Measurements from ENCODE around the gene ABHD2.
A peak's percentile ranks its signal among the peaks of the same experiment; 100 is the strongest.

The ABHD2 gene

DNA sequence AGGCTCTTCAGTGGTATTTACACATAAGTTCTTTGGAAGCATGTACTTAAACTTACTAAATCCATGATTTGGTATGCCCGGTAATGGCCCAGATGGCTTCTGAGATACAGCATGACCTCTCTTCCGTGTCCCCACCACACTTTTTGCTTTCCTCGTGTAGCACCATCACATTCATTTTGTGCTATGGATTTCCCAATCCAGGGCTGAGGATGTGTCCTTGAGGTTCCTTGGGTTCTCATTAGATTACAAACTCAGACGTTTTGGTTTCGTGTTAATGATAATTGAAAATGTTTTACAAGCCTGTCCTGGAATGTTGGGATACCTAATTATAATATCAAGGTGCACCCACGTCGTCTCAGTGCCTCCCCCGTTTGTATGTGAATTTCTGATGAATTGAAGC lies 7.3 kb downstream of the ABHD2 start:
- no peak for DNase-seq (ENCODE audit: low read depth)
- H3K4me3 ChIP-seq (ENCODE audit: low read depth, low read length): no peak overlapping the region

DNA sequence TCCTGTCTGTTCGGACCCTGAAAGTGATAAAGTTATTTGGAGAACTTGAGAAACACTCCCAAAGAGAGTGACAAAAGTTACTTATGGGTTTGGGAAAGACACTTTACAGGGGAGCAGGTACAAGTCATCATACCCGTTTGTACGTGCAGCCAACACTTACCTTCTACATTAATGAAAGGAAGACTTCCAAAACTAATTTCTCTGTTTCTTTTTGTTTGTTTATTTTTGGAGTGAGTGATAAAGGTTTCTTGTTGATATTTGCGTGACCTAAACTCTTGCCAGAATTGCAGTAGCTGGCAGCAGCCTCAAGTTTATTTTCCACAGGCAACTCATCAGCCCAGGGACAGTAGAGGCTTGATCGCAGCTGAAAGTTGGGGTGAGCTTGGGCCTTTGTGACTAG lies 8.4 kb downstream of the ABHD2 start:
- H3K4me3 ChIP-seq (ENCODE audit: low read depth, low read length): no peak overlapping the region
- DNase-seq (ENCODE audit: low read depth): no peak

DNA sequence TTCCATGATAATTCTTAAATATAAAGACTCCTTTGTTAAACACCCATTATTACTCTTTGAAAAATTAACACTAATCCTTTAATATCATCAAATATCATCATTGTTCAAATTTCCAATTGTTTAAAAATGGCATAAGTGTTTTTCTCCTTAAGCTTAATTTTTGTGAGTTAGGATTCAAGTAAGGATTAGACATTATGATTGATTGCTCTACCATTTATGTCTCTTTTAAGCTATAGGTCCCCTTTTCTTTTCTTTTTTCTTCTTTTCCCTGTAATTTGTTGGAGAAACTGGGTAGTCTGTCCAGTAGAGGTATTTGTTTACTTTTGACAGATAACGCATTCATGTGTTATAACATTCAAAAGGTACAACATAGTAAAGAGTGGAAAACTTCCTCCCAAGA lies 9.1 kb downstream of the ABHD2 start:
- H3K4me3 ChIP-seq (ENCODE audit: low read depth, low read length): no peak overlapping the region
- no peak for DNase-seq (ENCODE audit: low read depth)

DNA sequence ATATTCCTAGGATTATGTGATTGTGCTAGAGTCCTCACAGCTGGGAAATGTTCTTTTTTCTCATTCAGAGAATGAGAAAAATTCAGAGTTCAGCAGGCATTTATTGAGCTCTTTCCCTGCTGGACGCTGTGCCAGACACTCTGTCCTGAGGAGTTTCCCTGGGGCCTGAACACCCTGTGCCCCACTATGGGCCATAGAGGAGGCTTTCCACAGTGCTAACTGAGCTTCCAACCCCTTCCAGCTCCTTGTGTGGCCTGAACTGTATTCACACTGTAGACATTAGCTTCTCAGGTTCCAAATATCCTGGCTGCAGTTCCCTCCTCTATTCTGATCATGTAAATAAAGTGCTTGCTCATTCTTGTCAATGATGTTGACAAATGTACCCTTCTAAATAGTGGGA lies 10.0 kb downstream of the ABHD2 start:
- no peak overlapping the region for H3K4me3 ChIP-seq (ENCODE audit: low read depth, low read length)
- no peak for DNase-seq (ENCODE audit: low read depth)

DNA sequence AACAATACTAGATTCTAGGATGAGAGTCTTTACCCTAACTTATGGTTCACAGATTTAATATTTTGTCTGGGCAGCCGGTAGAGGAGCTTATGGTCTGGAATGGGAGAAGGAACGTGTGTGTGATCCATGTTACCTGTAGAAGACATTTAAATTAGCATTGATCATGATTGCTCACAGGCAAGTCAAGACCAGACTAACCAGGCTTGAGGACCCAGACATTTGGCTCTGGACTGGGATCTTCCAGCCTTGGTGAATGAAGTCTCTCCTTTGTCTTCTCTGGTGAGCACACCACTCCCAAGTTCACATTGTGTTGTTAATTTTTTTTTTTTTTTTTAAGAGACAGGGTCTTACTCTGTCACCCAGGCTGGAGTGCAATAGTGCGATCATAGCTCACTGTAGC lies 11.7 kb downstream of the ABHD2 start:
- no peak for DNase-seq (ENCODE audit: low read depth)
- H3K4me3 ChIP-seq (ENCODE audit: low read depth, low read length): no peak overlapping the region

DNA sequence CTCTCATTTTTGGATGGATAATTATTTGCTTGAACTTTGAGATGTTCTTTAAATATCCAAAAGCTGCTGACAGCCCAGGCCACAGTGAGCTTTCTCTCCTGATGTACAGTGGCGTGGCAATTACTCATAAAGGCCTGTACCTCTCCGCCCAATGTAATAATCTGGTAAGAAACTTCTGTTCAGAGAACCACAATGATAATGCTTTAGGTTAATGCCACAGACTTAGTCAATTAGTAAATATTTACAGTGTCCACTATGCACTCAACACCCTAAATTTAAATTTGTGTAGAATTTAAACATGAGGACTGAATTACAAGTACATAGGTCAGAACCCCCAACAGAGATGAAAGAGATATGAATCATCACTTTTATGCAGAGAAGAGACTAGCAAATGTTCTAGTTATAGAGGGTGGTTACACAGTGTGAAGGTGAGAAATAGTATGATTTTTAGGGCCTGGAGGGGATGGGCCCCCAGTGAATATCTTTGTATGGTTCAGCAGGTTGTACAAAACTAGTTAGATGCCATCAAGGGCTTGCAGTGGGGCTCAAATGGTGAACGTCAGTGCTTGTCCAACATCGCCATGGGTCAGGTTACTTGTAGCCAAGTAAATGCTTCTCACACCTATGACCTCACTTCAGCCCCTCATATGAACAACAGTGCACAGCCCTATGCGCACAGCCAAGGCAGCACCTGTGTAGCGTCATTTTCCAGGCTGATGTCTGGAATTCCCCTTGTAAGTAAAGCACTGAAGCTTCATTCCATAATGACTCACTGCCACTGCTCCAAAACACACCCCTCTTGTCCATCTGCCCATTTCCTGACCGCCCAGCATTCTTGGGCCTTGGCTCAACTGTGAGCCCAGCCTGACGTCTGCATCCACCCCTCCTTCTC lies 13.3 kb downstream of the ABHD2 start:
- no peak overlapping the region for H3K4me3 ChIP-seq (ENCODE audit: low read depth, low read length)
- peak; percentile 88 for DNase-seq (ENCODE audit: low read depth)

DNA sequence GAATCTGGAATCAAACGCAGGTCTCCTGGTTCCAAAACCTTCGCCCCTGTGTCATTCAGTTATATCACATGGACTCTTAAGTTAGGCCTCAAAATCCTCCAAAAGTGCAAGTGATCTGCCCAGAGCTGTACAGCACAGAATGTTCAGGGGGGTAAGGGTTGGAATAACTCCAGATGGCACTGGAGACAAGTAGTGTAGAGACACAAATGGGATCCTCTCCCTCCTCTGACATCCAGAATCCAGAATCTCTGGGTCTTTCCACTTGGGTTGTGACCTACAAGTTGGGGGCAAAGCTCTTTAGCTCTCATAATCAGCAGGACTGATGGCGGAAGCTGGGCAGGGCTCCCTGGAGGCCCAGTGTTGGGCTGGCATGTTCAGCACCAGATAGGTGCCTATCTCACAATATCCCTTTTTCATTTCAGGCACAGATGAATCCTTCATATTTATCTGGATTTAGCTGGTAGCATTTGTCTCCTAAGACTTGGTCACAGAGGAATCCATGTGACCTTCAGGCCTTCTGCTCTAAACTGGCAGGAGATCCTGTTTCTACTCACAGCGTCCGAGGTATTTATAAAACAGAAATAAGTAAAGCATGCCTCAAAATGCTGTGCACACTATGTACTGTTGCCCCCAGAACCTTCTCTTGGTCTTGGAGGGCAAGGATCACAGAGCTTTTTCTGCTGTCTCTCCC lies 15.4 kb downstream of the ABHD2 start:
- no peak overlapping the region for H3K4me3 ChIP-seq (ENCODE audit: low read depth, low read length)
- no peak for DNase-seq (ENCODE audit: low read depth)

DNA sequence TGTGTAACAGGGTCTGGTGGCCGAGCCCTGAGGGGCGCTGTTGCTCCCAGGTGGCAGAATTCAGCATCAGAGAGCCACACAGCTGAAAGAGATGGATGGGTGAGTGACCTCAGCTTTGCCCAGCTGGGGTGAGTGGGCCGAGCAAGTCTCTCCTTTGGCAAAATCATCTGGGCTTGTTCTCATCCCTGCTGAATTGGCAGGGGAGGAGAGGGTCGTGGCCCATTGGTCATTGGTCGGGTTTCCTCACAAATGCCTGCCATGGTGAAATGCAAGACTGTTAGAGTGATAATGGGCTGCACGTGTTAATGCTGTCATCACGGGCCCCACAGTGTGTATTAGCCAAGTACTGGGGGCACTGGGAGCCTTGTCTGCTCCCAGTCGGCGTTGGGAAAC lies 15.9 kb downstream of the ABHD2 start:
- DNase-seq (ENCODE audit: low read depth): peak; percentile 62
- H3K4me3 ChIP-seq (ENCODE audit: low read depth, low read length): no peak overlapping the region

DNA sequence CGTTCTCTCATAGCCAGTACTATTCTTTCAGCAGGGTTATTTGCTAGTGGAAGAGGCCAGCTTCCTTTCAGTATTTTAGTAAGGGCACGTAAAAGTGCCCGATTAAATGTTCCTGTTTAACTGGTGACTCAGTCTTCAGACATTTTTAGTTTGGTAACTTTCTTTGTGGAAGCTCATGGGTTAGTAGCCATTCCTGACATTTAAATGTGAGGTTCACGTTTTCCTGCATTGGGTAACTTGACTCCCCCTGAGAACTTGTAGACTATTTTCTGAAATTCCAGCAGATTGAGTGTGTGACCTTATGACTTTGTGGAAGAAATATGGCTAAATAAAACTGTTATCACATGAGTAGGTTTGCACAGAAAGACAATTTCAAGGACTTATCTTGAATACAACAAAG lies 16.9 kb downstream of the ABHD2 start:
- DNase-seq (ENCODE audit: low read depth): peak; percentile 92
- H3K4me3 ChIP-seq (ENCODE audit: low read depth, low read length): no peak overlapping the region

DNA sequence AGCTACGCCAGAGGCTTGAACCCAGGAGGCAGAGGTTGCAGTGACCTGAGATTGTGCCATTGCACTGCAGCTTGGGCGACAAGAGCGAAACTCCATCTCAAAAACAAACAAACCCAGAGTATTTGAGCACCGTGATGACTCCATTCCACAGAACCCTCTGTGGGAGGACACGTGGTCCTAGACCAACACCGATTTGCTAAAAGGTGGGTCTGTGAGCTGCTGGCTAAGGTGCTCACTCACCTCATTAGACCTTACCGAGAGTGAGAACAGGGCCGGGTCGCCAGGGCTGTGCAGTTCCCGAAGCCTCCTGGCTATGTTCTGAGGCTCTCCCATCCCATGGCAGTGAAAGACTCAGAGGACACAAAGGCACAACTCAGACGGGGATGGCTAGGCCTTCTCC lies 17.9 kb downstream of the ABHD2 start:
- no peak overlapping the region for H3K4me3 ChIP-seq (ENCODE audit: low read depth, low read length)
- no peak for DNase-seq (ENCODE audit: low read depth)

DNA sequence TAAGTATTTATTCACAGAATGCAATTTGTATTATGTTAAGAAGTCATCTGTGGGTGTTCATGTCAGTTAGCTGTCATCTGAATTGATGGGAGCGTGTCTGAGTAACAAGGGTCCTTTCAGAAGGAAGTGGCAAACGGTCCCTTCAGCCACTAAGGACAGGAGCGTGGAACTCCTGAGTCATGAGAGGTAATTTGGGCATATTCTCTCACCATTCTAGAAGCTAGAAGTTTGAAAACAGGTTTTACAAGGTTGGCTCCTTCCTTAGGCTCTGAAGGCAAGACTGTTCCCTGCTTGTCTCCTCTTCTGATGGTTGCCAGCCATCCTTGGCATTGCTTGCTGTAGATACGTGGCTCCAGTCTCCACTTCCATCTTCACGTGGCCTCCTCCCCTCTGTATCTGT lies 19.7 kb downstream of the ABHD2 start:
- no peak overlapping the region for H3K4me3 ChIP-seq (ENCODE audit: low read depth, low read length)
- no peak for DNase-seq (ENCODE audit: low read depth)

DNA sequence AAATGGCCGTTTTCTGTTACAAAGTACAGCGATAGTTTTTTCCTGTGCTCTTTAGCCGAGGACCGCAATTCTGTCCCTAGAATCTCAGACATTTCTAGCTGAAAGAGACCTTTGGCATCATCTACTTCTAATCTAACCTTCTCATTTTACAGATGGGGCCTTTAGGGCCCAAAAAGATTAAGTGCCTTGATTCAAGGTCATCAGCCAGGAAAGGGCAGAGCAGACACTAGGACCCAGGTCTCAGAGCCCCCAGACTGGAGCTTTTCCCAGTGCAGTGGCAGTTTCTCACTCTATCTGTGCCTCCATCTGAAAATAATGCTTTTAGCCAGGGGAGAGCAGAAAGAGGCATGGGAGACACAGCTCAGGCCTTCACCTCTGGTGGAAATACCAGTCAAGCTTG lies 20.6 kb downstream of the ABHD2 start:
- no peak for DNase-seq (ENCODE audit: low read depth)
- no peak overlapping the region for H3K4me3 ChIP-seq (ENCODE audit: low read depth, low read length)

DNA sequence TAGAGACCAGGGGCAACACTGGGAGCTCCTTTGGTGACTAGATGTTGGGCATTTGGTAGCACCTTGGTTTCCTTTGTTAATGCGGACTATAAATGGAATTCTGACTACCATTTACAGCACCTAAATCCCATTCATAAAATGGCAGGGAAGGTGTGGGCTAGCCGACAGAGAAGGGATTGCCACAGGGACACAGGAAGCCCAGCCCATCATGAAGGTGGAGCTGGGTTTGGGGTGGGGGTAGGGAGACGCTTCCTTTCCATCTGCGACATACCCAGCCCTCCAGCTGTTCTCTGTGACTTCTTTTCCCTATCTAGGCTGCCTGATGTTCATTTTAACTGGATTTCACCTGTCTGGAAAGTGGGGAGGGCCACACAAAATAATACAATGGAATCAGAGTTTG lies 21.0 kb downstream of the ABHD2 start:
- no peak overlapping the region for H3K4me3 ChIP-seq (ENCODE audit: low read depth, low read length)
- no peak for DNase-seq (ENCODE audit: low read depth)

DNA sequence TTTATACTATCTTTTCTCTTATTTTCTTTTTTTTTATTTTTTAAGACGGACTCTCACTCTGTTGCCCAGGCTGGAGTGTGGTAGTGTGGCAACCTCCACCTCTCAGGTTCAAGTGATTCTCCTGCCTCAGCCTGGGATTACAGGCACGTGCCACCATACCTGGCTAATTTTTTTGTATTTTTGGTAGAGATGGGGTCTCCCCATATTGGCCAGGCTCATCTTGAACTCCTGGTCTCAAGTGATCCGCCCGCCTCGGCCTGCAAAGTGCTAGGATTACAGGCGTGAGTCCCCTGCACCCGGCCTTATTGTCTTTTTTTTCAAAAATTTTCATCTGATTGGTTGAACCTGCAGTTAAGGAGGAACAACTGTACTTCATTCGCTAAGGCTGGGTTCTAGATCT lies 21.8 kb downstream of the ABHD2 start:
- H3K4me3 ChIP-seq (ENCODE audit: low read depth, low read length): no peak overlapping the region
- DNase-seq (ENCODE audit: low read depth): no peak

DNA sequence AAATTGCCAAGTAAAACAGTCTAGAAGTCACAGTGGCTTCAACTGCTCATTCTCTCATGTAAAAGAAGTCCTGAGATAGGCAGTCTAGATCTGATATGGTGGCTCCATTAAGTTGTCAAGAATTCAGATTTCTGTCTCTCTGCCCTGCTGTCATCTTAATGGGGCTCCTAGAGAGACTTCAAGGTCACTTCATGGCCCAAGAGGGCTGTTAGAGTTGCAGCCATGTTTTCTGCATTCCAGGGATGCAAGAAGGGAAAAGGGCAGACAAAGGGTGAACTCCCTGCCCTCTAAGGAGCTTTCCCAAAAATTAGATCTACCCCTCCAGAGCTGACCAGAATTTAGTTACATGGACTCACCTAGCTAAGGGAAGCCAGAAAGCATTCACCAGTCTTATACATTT lies 23.1 kb downstream of the ABHD2 start:
- H3K4me3 ChIP-seq (ENCODE audit: low read depth, low read length): no peak overlapping the region
- no peak for DNase-seq (ENCODE audit: low read depth)

DNA sequence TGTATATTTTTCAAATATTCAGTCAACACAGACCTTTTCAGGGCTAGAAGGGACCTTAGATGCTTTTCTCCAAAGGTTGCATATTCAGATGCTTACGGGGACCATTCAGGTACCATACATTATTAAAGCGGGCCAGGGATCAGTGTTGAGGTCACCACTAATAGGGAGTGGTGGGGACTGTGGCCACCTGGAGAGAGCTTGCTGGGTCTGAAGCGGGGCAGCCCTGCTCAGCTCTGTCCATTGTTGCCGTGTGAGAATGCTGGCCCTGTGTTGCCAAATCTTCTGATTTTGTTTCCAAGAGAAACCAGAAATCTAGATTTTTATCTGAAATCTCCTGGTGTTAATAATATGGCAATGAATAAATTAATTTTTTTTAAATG lies 23.7 kb downstream of the ABHD2 start:
- no peak overlapping the region for H3K4me3 ChIP-seq (ENCODE audit: low read depth, low read length)
- no peak for DNase-seq (ENCODE audit: low read depth)

DNA sequence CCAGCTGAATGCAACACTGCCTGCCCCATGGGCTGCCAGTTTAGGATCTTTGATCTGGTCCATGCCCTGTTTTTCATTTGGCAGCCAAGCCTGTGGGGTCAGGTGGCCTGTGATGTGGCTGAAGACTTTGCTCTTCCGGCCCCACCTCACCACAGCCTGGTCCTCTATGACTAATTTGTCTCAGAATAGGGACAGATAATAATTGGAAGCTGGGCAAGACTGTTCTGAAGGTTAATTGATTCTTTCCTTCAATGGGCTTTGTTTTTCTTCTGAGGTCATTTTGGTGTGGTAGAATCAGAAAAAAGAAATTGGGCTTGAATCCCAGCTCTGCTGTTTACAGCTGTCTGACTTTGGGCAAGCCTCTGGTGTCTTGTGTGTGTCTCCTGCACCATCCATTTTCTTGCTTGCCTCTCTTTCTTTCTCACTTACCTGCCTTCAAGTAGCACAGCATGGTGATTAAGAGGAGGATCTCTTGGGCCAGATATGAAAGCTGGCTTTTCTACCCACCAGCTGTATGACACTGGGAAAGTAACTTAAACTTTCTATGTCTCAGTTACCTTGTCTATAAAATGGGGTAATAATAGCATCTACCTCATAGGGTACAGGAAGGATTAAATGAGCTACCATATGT lies 24.2 kb downstream of the ABHD2 start:
- H3K4me3 ChIP-seq (ENCODE audit: low read depth, low read length): no peak overlapping the region
- DNase-seq (ENCODE audit: low read depth): no peak

DNA sequence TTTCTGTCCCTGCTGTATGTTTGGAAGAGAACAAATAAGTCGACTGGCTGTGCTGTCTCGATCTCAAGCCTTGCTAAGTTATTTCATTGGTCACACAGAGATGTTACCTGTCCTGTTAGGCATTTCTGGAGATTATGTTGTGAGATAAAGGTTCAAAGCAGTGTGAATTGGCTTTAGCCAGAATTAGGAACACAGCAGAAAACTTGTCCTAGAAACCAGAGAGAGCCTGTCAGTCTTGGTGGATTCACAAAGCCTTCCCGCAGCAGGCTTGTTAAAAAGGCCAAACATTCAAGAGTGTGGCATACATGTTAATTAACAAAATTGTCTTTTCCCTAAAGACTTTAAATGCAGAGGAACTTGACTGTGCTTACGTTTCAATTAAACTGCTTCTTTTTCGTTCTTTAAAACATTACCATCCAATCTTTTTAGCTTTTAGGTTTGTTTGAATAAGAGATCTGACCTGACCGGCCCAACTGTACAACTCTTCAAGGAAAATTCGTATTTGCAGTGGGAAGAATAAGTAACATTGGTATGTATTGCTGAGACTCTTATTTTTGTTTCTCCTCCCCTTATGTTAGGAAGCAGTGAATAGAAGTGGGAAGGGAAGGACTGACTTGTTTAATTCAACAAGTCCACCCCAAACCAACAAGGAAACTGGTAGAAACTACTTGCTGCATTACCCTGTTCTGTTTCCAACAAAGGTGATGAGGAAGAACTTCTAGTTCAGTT lies 25.2 kb downstream of the ABHD2 start:
- DNase-seq (ENCODE audit: low read depth): no peak
- no peak overlapping the region for H3K4me3 ChIP-seq (ENCODE audit: low read depth, low read length)

DNA sequence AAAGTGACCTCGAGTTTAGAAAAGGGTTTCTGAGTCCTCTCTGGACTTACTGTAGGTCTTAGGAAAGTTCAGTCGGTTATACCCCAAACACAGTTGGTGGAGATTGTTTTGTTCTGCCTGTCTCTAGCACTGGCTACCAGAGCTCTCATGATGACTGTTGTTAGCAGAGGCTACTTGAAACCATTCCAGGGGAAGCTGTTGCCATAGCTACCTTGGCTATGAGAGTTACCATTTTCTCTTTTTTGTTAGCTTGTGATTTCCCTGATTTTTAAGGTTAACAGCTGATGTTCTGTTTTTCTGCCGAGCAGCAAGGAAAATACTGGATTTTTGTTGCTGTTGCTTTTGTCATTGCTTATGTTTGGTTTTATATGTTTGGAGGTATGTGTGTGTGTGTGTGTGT lies 26.7 kb downstream of the ABHD2 start:
- no peak overlapping the region for H3K4me3 ChIP-seq (ENCODE audit: low read depth, low read length)
- DNase-seq (ENCODE audit: low read depth): no peak

DNA sequence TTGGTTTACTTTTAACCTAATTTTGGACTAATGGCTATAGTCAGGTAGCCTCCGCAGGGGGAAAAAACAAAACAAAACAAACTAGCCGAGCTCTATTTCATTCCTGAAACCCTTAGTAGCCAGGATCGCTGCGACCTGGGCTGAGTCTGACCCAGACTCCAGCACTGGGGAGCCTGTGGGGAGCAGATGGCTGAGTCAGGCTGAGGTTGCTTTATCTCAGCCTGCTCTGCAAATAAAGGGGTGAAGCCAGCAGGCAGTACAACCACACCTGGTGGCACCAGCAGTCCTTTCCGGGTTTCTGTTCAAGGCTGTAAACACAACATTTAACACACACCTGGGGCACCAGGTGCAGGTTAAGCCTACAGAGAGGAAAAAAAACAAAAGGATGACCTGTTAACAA lies 27.3 kb downstream of the ABHD2 start:
- DNase-seq (ENCODE audit: low read depth): no peak
- no peak overlapping the region for H3K4me3 ChIP-seq (ENCODE audit: low read depth, low read length)
